ENCODE results near the gene CFAP43.

Gene CFAP43

GRCh38 chr10:104231784-104232612 is at the start of gene CFAP43:
CFAP43 (minus strand) TSS chr10:104232364; CDS start chr10:104232246, 118 bp downstream.
- DNase-seq = peak; percentile 88 to 95 (median 92)

- DNase-seq = peak in 2 of 3 experiments; percentile 70 to 93
Observed at GRCh38 chr10:104281694-104282093, 49.5 kb upstream of the CFAP43 start.

- no peak for DNase-seq
Observed at GRCh38 chr10:104279550-104280259, 47.5 kb upstream of the CFAP43 start.

GRCh38 chr10:104277785-104278184 is 45.6 kb upstream of the CFAP43 start:
- DNase-seq = peak in 1 of 3 experiments; percentile 35

GRCh38 chr10:104276192-104276591 is 44.0 kb upstream of the CFAP43 start:
- no peak for DNase-seq

GRCh38 chr10:104274762-104275721 is 42.9 kb upstream of the CFAP43 start:
- no peak for DNase-seq

GRCh38 chr10:104273899-104274575 is 41.9 kb upstream of the CFAP43 start:
- DNase-seq = no peak

GRCh38 chr10:104273286-104273685 is 41.1 kb upstream of the CFAP43 start:
- no peak for DNase-seq

- DNase-seq = peak; percentile 90 to 97 (median 93)
Observed at GRCh38 chr10:104268713-104269645, 36.8 kb upstream of the CFAP43 start, which contains the start of gene GSTO2. GSTO2 (plus strand) TSS chr10:104269184; CDS start chr10:104274916, 5,732 bp downstream.

- peak in 1 of 3 experiments; percentile 43 for DNase-seq
Observed at GRCh38 chr10:104268405-104268712, 36.2 kb upstream of the CFAP43 start.

- DNase-seq = no peak
Observed at GRCh38 chr10:104267721-104268404, 35.7 kb upstream of the CFAP43 start.

GRCh38 chr10:104264783-104265182 is 32.6 kb upstream of the CFAP43 start:
- no peak for DNase-seq

GRCh38 chr10:104262055-104262454 is 29.9 kb upstream of the CFAP43 start:
- no peak for DNase-seq

GRCh38 chr10:104260775-104261115 is 28.6 kb upstream of the CFAP43 start:
- no peak for DNase-seq

GRCh38 chr10:104259999-104260774 is 28.0 kb upstream of the CFAP43 start:
- DNase-seq = no peak

GRCh38 chr10:104259456-104259855 is 27.3 kb upstream of the CFAP43 start:
- DNase-seq = no peak

GRCh38 chr10:104258209-104258608 is 26.0 kb upstream of the CFAP43 start:
- DNase-seq = no peak

- DNase-seq = no peak
Observed at GRCh38 chr10:104257235-104257634, 25.1 kb upstream of the CFAP43 start.

- peak in 1 of 3 experiments; percentile 70 for DNase-seq
Observed at GRCh38 chr10:104256335-104256961, 24.3 kb upstream of the CFAP43 start.

Data from NCI-H1417 (cell line).